ENCODE results near the gene HYCC2.

HYCC2 gene

DNA sequence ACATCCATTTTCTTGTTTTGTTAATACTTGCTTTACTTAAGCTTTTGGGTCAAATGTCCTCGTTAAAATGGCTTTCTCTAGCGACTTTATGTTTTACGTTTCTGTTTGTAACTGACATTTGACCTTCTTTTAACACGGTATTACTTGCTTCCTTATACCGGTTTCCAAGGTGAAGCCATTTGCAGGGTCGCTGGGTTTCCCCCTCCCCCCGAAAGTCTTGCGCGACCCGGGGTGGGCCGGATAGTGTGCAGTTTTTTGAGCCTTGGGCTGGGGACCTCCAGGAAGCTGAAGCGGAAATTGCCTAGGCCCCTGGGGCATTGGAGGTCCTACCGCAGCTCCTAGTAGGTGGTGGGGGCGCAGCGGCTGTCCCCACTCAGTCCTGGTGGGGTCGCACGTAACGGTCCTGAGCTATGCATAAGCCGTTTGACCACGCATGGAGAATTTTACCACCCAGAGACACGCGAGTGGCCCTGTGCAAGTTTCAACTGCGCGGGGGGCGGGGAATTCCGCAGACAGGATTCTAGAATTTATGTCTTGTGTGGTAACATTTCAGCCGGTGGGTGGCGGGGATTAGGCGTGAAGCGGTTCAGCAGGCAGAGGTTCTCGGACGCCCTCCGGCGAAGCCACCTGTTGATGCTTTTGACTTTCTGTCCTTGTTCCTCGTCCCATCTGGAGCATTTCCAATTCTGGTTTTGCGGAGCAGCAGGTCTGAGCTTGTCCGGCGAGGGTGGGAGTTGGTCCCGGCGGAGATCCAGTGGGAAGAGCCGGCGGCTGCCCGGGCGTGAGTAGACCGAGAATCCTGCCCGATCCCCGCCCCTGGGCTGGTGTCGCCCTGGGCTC lies 46.9 kb upstream of the HYCC2 start (continued):
- TF ChIP-seq, protein P1, sequence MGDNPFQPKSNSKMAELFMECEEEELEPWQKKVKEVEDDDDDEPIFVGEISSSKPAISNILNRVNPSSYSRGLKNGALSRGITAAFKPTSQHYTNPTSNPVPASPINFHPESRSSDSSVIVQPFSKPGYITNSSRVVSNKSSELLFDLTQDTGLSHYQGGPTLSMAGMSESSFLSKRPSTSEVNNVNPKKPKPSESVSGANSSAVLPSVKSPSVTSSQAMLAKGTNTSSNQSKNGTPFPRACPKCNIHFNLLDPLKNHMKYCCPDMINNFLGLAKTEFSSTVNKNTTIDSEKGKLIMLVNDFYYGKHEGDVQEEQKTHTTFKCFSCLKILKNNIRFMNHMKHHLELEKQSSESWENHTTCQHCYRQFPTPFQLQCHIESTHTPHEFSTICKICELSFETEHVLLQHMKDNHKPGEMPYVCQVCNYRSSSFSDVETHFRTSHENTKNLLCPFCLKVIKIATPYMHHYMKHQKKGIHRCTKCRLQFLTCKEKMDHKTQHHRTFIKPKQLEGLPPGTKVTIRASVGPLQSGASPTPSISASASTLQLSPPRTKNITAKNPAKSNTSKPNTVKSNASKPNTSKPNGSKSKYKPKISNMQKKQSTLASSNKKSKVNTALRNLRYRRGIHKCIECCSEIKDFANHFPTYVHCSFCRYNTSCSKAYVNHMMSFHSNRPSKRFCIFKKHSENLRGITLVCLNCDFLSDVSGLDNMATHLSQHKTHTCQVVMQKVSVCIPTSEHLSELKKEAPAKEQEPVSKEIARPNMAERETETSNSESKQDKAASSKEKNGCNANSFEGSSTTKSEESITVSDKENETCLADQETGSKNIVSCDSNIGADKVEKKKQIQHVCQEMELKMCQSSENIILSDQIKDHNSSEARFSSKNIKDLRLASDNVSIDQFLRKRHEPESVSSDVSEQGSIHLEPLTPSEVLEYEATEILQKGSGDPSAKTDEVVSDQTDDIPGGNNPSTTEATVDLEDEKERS (tag by site-specific recombination; IDR thresholded peaks at IDR 0.05), result no peak
- TF ChIP-seq ZSCAN30 (tag by site-specific recombination; IDR thresholded peaks at IDR 0.05) (peak; percentile 10; the same call in 1 of the 2 replicates), ZNF747 (tag by site-specific recombination; IDR thresholded peaks at IDR 0.05) (no peak), ZNF610 (tag by site-specific recombination; IDR thresholded peaks at IDR 0.05; ENCODE audit: borderline replicate concordance) (peak; percentile 72), ZNF624 (tag by site-specific recombination; IDR thresholded peaks at IDR 0.05) (no peak), ZNF501 (tag by site-specific recombination; IDR thresholded peaks at IDR 0.05) (no peak; the same call in 1 of the 2 replicates), ZBTB21 (tag by site-specific recombination; IDR thresholded peaks at IDR 0.05) (no peak), TRIM28 (IDR thresholded peaks at IDR 0.05; ENCODE audit: borderline replicate concordance, low read length) (peak; percentile 77; the same call in 1 of the 2 replicates), ZNF664 (tag by site-specific recombination; IDR thresholded peaks at IDR 0.05) (no peak), ZNF623 (tag by site-specific recombination; IDR thresholded peaks at IDR 0.05) (no peak), KLF7 (tag by site-specific recombination; IDR thresholded peaks at IDR 0.05; ENCODE audit: borderline replicate concordance) (0 out of 2 replicates have a peak, but pooled peaks have one; percentile 26), ZBTB48 (tag by site-specific recombination; IDR thresholded peaks at IDR 0.05) (0 out of 2 replicates have a peak, but pooled peaks have one; percentile 34), ZNF174 (tag by site-specific recombination; IDR thresholded peaks at IDR 0.05) (no peak), GFI1B (tag by site-specific recombination; IDR thresholded peaks at IDR 0.05) (no peak), ZNF768 (tag by site-specific recombination; IDR thresholded peaks at IDR 0.05) (no peak), RBAK (tag by site-specific recombination; IDR thresholded peaks at IDR 0.05) (no peak), ZNF121 (tag by site-specific recombination; IDR thresholded peaks at IDR 0.05) (peak; percentile 46; the same call in 1 of the 2 replicates), ZNF571 (tag by site-specific recombination; IDR thresholded peaks at IDR 0.05) (no peak), ZNF558 (tag by site-specific recombination; IDR thresholded peaks at IDR 0.05) (no peak)
- TF ChIP-seq, protein P2, sequence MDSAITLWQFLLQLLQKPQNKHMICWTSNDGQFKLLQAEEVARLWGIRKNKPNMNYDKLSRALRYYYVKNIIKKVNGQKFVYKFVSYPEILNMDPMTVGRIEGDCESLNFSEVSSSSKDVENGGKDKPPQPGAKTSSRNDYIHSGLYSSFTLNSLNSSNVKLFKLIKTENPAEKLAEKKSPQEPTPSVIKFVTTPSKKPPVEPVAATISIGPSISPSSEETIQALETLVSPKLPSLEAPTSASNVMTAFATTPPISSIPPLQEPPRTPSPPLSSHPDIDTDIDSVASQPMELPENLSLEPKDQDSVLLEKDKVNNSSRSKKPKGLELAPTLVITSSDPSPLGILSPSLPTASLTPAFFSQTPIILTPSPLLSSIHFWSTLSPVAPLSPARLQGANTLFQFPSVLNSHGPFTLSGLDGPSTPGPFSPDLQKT (IDR thresholded peaks at IDR 0.05; ENCODE audit: borderline replicate concordance, low read depth, low read length), result no peak
- TF ChIP-seq, protein P3, sequence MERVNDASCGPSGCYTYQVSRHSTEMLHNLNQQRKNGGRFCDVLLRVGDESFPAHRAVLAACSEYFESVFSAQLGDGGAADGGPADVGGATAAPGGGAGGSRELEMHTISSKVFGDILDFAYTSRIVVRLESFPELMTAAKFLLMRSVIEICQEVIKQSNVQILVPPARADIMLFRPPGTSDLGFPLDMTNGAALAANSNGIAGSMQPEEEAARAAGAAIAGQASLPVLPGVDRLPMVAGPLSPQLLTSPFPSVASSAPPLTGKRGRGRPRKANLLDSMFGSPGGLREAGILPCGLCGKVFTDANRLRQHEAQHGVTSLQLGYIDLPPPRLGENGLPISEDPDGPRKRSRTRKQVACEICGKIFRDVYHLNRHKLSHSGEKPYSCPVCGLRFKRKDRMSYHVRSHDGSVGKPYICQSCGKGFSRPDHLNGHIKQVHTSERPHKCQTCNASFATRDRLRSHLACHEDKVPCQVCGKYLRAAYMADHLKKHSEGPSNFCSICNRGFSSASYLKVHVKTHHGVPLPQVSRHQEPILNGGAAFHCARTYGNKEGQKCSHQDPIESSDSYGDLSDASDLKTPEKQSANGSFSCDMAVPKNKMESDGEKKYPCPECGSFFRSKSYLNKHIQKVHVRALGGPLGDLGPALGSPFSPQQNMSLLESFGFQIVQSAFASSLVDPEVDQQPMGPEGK (tag by site-specific recombination; IDR thresholded peaks at IDR 0.05), result peak; percentile 92
- TF ChIP-seq, protein P4, sequence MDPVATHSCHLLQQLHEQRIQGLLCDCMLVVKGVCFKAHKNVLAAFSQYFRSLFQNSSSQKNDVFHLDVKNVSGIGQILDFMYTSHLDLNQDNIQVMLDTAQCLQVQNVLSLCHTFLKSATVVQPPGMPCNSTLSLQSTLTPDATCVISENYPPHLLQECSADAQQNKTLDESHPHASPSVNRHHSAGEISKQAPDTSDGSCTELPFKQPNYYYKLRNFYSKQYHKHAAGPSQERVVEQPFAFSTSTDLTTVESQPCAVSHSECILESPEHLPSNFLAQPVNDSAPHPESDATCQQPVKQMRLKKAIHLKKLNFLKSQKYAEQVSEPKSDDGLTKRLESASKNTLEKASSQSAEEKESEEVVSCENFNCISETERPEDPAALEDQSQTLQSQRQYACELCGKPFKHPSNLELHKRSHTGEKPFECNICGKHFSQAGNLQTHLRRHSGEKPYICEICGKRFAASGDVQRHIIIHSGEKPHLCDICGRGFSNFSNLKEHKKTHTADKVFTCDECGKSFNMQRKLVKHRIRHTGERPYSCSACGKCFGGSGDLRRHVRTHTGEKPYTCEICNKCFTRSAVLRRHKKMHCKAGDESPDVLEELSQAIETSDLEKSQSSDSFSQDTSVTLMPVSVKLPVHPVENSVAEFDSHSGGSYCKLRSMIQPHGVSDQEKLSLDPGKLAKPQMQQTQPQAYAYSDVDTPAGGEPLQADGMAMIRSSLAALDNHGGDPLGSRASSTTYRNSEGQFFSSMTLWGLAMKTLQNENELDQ (tag by site-specific recombination; IDR thresholded peaks at IDR 0.05; ENCODE audit: low read depth), result no peak
- TF ChIP-seq, protein P5, sequence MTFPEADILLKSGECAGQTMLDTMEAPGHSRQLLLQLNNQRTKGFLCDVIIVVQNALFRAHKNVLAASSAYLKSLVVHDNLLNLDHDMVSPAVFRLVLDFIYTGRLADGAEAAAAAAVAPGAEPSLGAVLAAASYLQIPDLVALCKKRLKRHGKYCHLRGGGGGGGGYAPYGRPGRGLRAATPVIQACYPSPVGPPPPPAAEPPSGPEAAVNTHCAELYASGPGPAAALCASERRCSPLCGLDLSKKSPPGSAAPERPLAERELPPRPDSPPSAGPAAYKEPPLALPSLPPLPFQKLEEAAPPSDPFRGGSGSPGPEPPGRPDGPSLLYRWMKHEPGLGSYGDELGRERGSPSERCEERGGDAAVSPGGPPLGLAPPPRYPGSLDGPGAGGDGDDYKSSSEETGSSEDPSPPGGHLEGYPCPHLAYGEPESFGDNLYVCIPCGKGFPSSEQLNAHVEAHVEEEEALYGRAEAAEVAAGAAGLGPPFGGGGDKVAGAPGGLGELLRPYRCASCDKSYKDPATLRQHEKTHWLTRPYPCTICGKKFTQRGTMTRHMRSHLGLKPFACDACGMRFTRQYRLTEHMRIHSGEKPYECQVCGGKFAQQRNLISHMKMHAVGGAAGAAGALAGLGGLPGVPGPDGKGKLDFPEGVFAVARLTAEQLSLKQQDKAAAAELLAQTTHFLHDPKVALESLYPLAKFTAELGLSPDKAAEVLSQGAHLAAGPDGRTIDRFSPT (tag by site-specific recombination; IDR thresholded peaks at IDR 0.05), result peak; percentile 68; the same call in 1 of the 2 replicates
- TF ChIP-seq, protein P6, sequence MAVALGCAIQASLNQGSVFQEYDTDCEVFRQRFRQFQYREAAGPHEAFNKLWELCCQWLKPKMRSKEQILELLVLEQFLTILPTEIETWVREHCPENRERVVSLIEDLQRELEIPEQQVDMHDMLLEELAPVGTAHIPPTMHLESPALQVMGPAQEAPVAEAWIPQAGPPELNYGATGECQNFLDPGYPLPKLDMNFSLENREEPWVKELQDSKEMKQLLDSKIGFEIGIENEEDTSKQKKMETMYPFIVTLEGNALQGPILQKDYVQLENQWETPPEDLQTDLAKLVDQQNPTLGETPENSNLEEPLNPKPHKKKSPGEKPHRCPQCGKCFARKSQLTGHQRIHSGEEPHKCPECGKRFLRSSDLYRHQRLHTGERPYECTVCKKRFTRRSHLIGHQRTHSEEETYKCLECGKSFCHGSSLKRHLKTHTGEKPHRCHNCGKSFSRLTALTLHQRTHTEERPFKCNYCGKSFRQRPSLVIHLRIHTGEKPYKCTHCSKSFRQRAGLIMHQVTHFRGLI (tag by site-specific recombination; IDR thresholded peaks at IDR 0.05), result no peak; the same call in 1 of the 2 replicates
- TF ChIP-seq, protein P7, sequence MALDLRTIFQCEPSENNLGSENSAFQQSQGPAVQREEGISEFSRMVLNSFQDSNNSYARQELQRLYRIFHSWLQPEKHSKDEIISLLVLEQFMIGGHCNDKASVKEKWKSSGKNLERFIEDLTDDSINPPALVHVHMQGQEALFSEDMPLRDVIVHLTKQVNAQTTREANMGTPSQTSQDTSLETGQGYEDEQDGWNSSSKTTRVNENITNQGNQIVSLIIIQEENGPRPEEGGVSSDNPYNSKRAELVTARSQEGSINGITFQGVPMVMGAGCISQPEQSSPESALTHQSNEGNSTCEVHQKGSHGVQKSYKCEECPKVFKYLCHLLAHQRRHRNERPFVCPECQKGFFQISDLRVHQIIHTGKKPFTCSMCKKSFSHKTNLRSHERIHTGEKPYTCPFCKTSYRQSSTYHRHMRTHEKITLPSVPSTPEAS (tag by site-specific recombination; IDR thresholded peaks at IDR 0.05), result no peak
